ENCODE results near the gene ATP5F1E.

The ATP5F1E gene

DNA sequence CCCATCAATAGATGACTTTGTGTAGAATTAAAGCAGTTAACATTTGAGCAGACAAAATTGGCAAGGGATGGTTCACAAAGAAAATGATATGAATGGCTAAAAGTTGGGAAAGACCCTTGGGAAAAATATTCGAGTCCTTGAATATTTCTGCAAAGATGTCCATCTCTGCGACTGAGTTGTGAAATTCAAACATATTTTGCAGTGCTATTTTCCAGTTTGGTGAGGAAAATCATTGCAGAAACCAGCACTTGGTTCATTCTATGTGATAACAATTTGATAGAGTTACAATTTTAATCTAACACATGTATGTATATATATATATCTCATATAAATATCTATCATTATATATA lies 16.5 kb upstream of the ATP5F1E start (continued):
- no peak for TF ChIP-seq ZEB2 (tag by site-specific recombination; IDR thresholded peaks at IDR 0.05)
- TF ChIP-seq, protein P1, sequence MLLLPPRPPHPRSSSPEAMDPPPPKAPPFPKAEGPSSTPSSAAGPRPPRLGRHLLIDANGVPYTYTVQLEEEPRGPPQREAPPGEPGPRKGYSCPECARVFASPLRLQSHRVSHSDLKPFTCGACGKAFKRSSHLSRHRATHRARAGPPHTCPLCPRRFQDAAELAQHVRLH (tag by site-specific recombination; IDR thresholded peaks at IDR 0.05), result no peak
- no peak for TF ChIP-seq ZNF114 (tag by site-specific recombination; IDR thresholded peaks at IDR 0.05)

DNA sequence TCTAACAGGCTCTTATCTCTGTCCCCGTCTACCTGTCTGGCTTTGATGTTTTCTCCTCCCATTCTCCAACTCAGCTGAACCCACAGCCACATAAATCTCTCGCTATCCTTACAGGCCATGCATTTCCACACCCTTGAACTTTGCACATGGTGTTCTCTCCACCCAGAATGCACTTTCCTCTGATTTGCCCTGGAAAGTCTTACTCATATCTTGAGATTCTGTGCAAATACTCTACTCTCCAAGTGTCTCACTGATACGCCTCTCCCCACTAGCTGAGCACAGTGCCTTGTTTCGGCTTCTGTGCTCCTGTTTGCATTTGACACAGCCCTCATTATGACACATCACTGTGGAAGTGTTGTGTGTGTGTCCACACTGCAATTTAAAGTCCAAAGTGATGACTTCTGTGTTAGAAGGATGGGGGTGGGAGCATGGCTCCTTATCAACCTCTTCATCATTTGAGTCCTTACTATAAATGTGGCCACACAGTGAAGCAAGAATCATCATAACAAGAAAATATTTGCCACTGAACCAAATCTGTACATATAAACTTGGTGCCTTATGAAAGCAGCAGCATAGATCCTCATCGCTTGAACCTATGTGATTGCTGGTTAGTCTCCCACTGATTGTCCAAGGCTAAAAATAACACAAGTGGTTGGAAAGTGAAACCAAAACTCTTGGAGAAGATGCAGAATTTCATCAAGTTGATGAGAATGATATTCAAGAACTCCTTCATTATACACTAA lies 16.0 kb upstream of the ATP5F1E start:
- Histone ChIP-seq H3K4me3 (ENCODE audit: low read depth, low read length) (no peak overlapping the region), H3K27ac (ENCODE audit: extremely low read depth, low read depth, low read length) (no peak overlapping the region), H3K9me3 (ENCODE audit: control insufficient read depth, insufficient read depth, low read depth, low read length) (no peaks in the 10 kb centered on the region), H3K4me1 (ENCODE audit: control insufficient read depth, insufficient read depth, low read length) (peaks cover 2% of the 10 kb centered on the region; the same call in 1 of the 2 replicates), H3K36me3 (ENCODE audit: control insufficient read depth in 2 of 2, insufficient read depth in 1 of 2, low read length in 2 of 2) (no peaks in the 10 kb centered on the region)
- TF ChIP-seq BCL11B (tag by site-specific recombination; IDR thresholded peaks at IDR 0.05; ENCODE audit: low read depth), result no peak
- ChIA-PET CTCF (no interaction called here), POLR2A (no interaction called here)

DNA sequence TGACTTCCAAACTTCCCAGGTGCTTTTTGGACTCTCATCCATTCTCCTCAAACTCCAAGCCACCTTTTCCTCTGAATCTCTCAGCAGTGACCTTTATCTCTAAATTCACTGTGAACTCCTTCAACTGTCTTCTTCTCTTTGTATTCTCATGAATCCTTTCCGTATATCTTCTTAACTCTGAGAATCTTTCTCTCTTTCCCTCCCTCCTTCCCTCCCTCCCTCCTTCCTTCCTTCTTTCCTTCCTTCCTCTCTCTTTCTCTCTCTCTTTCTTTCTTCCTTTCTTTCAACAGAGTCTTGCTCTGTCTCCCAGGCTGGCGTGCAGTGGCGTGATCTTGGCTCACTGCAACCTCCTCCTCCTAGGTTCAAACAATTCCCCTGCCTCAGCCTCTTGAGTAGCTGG lies 14.7 kb upstream of the ATP5F1E start:
- peaks cover 2% of the 10 kb centered on the region; the same call in 1 of the 2 replicates for H3K4me1 ChIP-seq (ENCODE audit: control insufficient read depth, insufficient read depth, low read length)
- POLR2A ChIA-PET, result no interaction called here
- peak; percentile 77 for TF ChIP-seq ZNF366 (tag by site-specific recombination; conservative IDR thresholded peaks at IDR 0.05)
- TF ChIP-seq ZNF146 (tag by site-specific recombination; IDR thresholded peaks at IDR 0.05), result no peak
- no peak overlapping the region for H3K4me3 ChIP-seq (ENCODE audit: low read depth, low read length)
- CTCF ChIA-PET, result no interaction called here
- H3K27ac ChIP-seq (ENCODE audit: extremely low read depth, low read depth, low read length), result no peak overlapping the region
- no peaks in the 10 kb centered on the region for H3K9me3 ChIP-seq (ENCODE audit: control insufficient read depth, insufficient read depth, low read depth, low read length)
- no peaks in the 10 kb centered on the region for H3K36me3 ChIP-seq (ENCODE audit: control insufficient read depth in 2 of 2, insufficient read depth in 1 of 2, low read length in 2 of 2)

DNA sequence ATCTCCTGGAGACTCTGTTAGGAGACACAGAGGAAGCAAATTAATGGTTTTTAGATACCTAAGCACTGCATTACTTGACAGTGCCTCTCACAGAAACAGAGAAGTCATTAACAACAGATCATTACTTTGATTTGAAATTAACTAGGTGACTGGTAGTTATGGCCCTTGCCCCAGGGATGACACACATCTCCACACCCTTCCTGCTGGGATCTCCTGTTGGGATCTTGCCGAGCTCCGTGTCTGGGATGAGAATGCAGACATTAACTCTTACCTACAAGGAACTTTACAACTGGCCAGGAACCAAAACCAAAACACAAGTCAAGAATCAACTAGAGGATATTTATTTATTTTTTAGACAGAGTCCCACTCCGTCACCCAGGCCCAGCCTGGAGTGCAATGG lies 12.7 kb upstream of the ATP5F1E start:
- H3K4me3 ChIP-seq (ENCODE audit: low read depth, low read length), result no peak overlapping the region
- CTCF ChIA-PET, result no interaction called here
- TF ChIP-seq ZNF624 (tag by site-specific recombination; IDR thresholded peaks at IDR 0.05), result no peak

DNA sequence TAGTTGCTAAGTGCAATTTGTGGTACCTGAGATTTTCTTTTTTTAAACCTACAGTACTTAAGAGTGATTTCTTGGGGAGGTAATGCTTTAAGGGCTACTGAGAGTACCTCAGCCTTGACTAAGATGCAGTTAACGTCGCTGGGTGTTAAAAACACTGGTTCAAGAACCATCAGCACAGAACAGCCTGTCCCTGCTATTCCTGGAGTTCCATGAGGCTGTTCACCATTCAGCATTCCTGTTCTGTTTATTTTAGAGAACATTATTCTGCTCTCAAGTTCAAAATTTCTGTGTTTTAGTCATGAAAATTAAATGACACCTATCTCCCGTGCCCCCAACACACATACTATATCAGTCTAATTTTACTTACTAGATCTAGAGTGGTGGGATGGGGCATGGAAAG lies 12.2 kb upstream of the ATP5F1E start:
- CTCF ChIA-PET, result no interaction called here
- Histone ChIP-seq H3K4me1 (ENCODE audit: control insufficient read depth, insufficient read depth, low read length) (peaks cover 2% of the 10 kb centered on the region; the same call in 1 of the 2 replicates), H3K4me3 (ENCODE audit: low read depth, low read length) (no peak overlapping the region), H3K27ac (ENCODE audit: extremely low read depth, low read depth, low read length) (no peak overlapping the region), H3K9me3 (ENCODE audit: control insufficient read depth, insufficient read depth, low read depth, low read length) (no peaks in the 10 kb centered on the region), H3K36me3 (ENCODE audit: control insufficient read depth in 2 of 2, insufficient read depth in 1 of 2, low read length in 2 of 2) (peaks cover 0 to 17% of the 10 kb centered on the region in 2 experiments; a peak in 1 of 3 replicates)
- POLR2A ChIA-PET, result no interaction called here
- TF ChIP-seq, protein P2, sequence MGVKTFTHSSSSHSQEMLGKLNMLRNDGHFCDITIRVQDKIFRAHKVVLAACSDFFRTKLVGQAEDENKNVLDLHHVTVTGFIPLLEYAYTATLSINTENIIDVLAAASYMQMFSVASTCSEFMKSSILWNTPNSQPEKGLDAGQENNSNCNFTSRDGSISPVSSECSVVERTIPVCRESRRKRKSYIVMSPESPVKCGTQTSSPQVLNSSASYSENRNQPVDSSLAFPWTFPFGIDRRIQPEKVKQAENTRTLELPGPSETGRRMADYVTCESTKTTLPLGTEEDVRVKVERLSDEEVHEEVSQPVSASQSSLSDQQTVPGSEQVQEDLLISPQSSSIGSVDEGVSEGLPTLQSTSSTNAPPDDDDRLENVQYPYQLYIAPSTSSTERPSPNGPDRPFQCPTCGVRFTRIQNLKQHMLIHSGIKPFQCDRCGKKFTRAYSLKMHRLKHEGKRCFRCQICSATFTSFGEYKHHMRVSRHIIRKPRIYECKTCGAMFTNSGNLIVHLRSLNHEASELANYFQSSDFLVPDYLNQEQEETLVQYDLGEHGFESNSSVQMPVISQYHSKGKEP (tag by site-specific recombination; IDR thresholded peaks at IDR 0.05), result no peak
- TF ChIP-seq ZNF19 (tag by site-specific recombination; IDR thresholded peaks at IDR 0.05; ENCODE audit: low read depth) (no peak), ZNF248 (tag by site-specific recombination; IDR thresholded peaks at IDR 0.05) (no peak), YY2 (tag by site-specific recombination; IDR thresholded peaks at IDR 0.05) (no peak), ZNF658 (tag by site-specific recombination; IDR thresholded peaks at IDR 0.05) (no peak), ZBTB7A (tag by site-specific recombination; IDR thresholded peaks at IDR 0.05; ENCODE audit: low read depth) (no peak), ZBTB21 (tag by site-specific recombination; IDR thresholded peaks at IDR 0.05) (no peak), ZNF623 (tag by site-specific recombination; IDR thresholded peaks at IDR 0.05) (no peak), ZNF133 (tag by site-specific recombination; IDR thresholded peaks at IDR 0.05) (no peak)
- TF ChIP-seq, protein P3, sequence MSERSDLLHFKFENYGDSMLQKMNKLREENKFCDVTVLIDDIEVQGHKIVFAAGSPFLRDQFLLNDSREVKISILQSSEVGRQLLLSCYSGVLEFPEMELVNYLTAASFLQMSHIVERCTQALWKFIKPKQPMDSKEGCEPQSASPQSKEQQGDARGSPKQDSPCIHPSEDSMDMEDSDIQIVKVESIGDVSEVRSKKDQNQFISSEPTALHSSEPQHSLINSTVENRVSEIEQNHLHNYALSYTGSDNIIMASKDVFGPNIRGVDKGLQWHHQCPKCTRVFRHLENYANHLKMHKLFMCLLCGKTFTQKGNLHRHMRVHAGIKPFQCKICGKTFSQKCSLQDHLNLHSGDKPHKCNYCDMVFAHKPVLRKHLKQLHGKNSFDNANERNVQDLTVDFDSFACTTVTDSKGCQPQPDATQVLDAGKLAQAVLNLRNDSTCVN (tag by site-specific recombination; optimal IDR thresholded peaks at IDR 0.05), result no peak
- TF ChIP-seq, protein P4, sequence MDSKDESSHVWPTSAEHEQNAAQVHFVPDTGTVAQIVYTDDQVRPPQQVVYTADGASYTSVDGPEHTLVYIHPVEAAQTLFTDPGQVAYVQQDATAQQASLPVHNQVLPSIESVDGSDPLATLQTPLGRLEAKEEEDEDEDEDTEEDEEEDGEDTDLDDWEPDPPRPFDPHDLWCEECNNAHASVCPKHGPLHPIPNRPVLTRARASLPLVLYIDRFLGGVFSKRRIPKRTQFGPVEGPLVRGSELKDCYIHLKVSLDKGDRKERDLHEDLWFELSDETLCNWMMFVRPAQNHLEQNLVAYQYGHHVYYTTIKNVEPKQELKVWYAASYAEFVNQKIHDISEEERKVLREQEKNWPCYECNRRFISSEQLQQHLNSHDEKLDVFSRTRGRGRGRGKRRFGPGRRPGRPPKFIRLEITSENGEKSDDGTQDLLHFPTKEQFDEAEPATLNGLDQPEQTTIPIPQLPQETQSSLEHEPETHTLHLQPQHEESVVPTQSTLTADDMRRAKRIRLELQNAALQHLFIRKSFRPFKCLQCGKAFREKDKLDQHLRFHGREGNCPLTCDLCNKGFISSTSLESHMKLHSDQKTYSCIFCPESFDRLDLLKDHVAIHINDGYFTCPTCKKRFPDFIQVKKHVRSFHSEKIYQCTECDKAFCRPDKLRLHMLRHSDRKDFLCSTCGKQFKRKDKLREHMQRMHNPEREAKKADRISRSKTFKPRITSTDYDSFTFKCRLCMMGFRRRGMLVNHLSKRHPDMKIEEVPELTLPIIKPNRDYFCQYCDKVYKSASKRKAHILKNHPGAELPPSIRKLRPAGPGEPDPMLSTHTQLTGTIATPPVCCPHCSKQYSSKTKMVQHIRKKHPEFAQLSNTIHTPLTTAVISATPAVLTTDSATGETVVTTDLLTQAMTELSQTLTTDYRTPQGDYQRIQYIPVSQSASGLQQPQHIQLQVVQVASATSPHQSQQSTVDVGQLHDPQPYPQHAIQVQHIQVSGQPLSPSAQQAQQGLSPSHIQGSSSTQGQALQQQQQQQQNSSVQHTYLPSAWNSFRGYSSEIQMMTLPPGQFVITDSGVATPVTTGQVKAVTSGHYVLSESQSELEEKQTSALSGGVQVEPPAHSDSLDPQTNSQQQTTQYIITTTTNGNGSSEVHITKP (tag by site-specific recombination; IDR thresholded peaks at IDR 0.05), result no peak

More for the DNA sequence above, 12.7 kb upstream of the ATP5F1E start:
- Histone ChIP-seq H3K9me3 (ENCODE audit: control insufficient read depth, insufficient read depth, low read depth, low read length) (no peaks in the 10 kb centered on the region), H3K27ac (ENCODE audit: extremely low read depth, low read depth, low read length) (no peak overlapping the region), H3K4me1 (ENCODE audit: control insufficient read depth, insufficient read depth, low read length) (peaks cover 2% of the 10 kb centered on the region; the same call in 1 of the 2 replicates), H3K36me3 (ENCODE audit: control insufficient read depth in 2 of 2, insufficient read depth in 1 of 2, low read length in 2 of 2) (peaks cover 0 to 15% of the 10 kb centered on the region in 2 experiments; a peak in 1 of 3 replicates)
- POLR2A ChIA-PET, result no interaction called here

All from HEK293 (cell line).